GM12878 (cell line): ENCODE results near the gene VEGFA. TPM values are rescaled to one million over a fixed set of nuclear protein-coding genes. Genes with fewer than 3 reads are reported as not detected.

Source experiments
- ATAC-seq: fragments of 200-7000 bp; cut with Tn5 transposase; 3 replicates; pipeline ENCODE4 v1.9.1; 2020; ENCODE audit warnings: mild to moderate bottlenecking, moderate library complexity
- BruUV-seq: library from RNA; stranded (reverse); fragments of 400-500 nt; replicated peaks from 2 replicates; lab custom pipeline; 2021; lab: Mats Ljungman, UMichigan
- CTCF ChIA-PET: fragments of 300-600 bp; sonication (Branson Sonifier 250); formaldehyde crosslinking; extraction: SDS; loops from one replicate; lab custom pipeline; 2021; ENCODE audit warnings: inconsistent platforms; lab: Yijun Ruan, JAX
- POLR2A ChIA-PET: fragments of 350-600 bp; formaldehyde crosslinking; extraction: SDS; loops from one replicate; lab custom pipeline; 2021; ENCODE audit warnings: inconsistent platforms; lab: Charles Lee
- RAD21 ChIA-PET: fragments of 300-600 bp; sonication (Branson Sonifier 250); formaldehyde crosslinking; loops from one replicate; lab custom pipeline; 2023; ENCODE audit warnings: antibody characterized with exemption; ENCODE audit not compliant: unreplicated experiment; lab: Charles Lee
- SMC1A ChIA-PET: fragments of 300-600 bp; sonication (Branson Sonifier 250); formaldehyde crosslinking; loops from one replicate; lab custom pipeline; 2023; ENCODE audit not compliant: unreplicated experiment, uncharacterized antibody; lab: Charles Lee
- DNase-seq: peaks from one replicate; pipeline ENCODE4 v3.0.0-alpha.2; 2011; ENCODE audit warnings: low read depth, low spot score
- FAIRE-seq: peaks from 3 replicates; lab custom pipeline; 2011; peaks lifted over from hg19 to GRCh38; lab: Jason Lieb, UNC
- H2AFZ ChIP-seq: 2 replicates; pipeline ENCODE4 v1.6.0; 2011; ENCODE audit warnings: low read depth, low read length, control low read depth; ENCODE audit not compliant: control insufficient read depth
- H3K27ac ChIP-seq: 2 replicates; pipeline ENCODE4 v1.5.1; 2011; ENCODE audit warnings: control low read depth; ENCODE audit not compliant: control insufficient read depth, insufficient read depth
- H3K27me3 ChIP-seq, 2 experiments: replicated peaks in 1 of 2; 2 replicates each; pipeline versions ENCODE4 v1.6.0 to v1.6.1; 2011; ENCODE audit warnings: low read length in 1 of 2; ENCODE audit not compliant: control insufficient read depth in 2 of 2, insufficient read depth in 2 of 2
- H3K36me3 ChIP-seq, 2 experiments: 2 replicates each; pipeline ENCODE4 v1.5.1; 2011; ENCODE audit warnings: low read length in 1 of 2; ENCODE audit not compliant: control insufficient read depth in 2 of 2, insufficient read depth in 2 of 2
- H3K4me1 ChIP-seq: 2 replicates; pipeline ENCODE4 v1.6.1; 2011; ENCODE audit warnings: mild to moderate bottlenecking, low read length, moderate library complexity, mixed read lengths; ENCODE audit not compliant: control insufficient read depth, insufficient read depth
- H3K4me2 ChIP-seq: 2 replicates; pipeline ENCODE4 v1.6.0; 2011; ENCODE audit warnings: control low read depth; ENCODE audit not compliant: control insufficient read depth, insufficient read depth
- H3K4me3 ChIP-seq: fragments of 200-600 bp; sonication (generic); 2 replicates; pipeline ENCODE4 v1.5.1; 2016
- H3K79me2 ChIP-seq: 2 replicates; pipeline ENCODE4 v1.6.0; 2011; ENCODE audit warnings: low read length; ENCODE audit not compliant: control insufficient read depth, insufficient read depth
- H3K9ac ChIP-seq: 2 replicates; pipeline ENCODE4 v1.8.0; 2011; ENCODE audit warnings: low read length, control low read depth, mixed read lengths; ENCODE audit not compliant: control insufficient read depth, insufficient read depth
- H3K9me3 ChIP-seq: replicated peaks from 3 replicates; pipeline ENCODE4 v1.5.1; 2011; ENCODE audit warnings: mild to moderate bottlenecking, low read length; ENCODE audit not compliant: control insufficient read depth, insufficient read depth
- H4K20me1 ChIP-seq: 2 replicates; pipeline ENCODE4 v1.6.0; 2011; ENCODE audit not compliant: control insufficient read depth, insufficient read depth
- ATF7 ChIP-seq: fragments of 450-650 bp; IDR thresholded peaks from 2 replicates; pipeline ENCODE4 v1.6.1; 2016; ENCODE audit warnings: low read depth, mild to moderate bottlenecking
- CEBPB ChIP-seq, 2 experiments: fragments of 150-350 bp in 1 of 2; IDR thresholded peaks; 2 replicates each; pipeline ENCODE4 v1.6.1; 2012 to 2014; ENCODE audit warnings: low read depth in 2 of 2, low read length in 2 of 2, borderline replicate concordance in 1 of 2, inconsistent platforms in 1 of 2
- CHD2 ChIP-seq: IDR thresholded peaks from 2 replicates; pipeline ENCODE4 v1.6.1; 2011; ENCODE audit warnings: low read depth, low read length, improper control_type of control experiment, borderline replicate concordance
- CHD4 ChIP-seq: fragments of 200-600 bp; sonication (generic); IDR thresholded peaks from 2 replicates; pipeline ENCODE4 v1.6.1; 2016; ENCODE audit warnings: mild to moderate bottlenecking
- CREB1 ChIP-seq: IDR thresholded peaks from 2 replicates; pipeline ENCODE4 v1.6.1; 2012; ENCODE audit warnings: low read depth, mild to moderate bottlenecking, inconsistent platforms
- E2F4 ChIP-seq: IDR thresholded peaks from 2 replicates; pipeline ENCODE4 v1.6.1; 2012; ENCODE audit warnings: low read depth, low read length, improper control_type of control experiment
- E4F1 ChIP-seq: fragments of 450-650 bp; IDR thresholded peaks from 2 replicates; pipeline ENCODE4 v1.6.1; 2018; ENCODE audit warnings: borderline replicate concordance, mild to moderate bottlenecking; ENCODE audit not compliant: partially characterized antibody
- FOXK2 ChIP-seq: fragments of 450-650 bp; IDR thresholded peaks from 2 replicates; pipeline ENCODE4 v1.6.1; 2017; ENCODE audit warnings: mild to moderate bottlenecking, moderate library complexity
- FOXM1 ChIP-seq: IDR thresholded peaks from 2 replicates; pipeline ENCODE4 v1.6.1; 2012; ENCODE audit warnings: low read depth, mild to moderate bottlenecking, inconsistent platforms, low read length, moderate library complexity
- MXI1 ChIP-seq: fragments of 150-350 bp; IDR thresholded peaks from 2 replicates; pipeline ENCODE4 v1.6.1; 2011; ENCODE audit warnings: low read depth, mild to moderate bottlenecking, inconsistent platforms, low read length, improper control_type of control experiment
- RAD51 ChIP-seq: fragments of 450-650 bp; IDR thresholded peaks from 2 replicates; pipeline ENCODE4 v1.6.1; 2016; ENCODE audit warnings: moderate library complexity, mild to moderate bottlenecking, inconsistent platforms
- RB1 ChIP-seq: fragments of 450-650 bp; formaldehyde crosslinking; IDR thresholded peaks from 2 replicates; pipeline ENCODE4 v1.6.1; 2017; ENCODE audit warnings: mild to moderate bottlenecking, borderline replicate concordance
- SIX5 ChIP-seq: IDR thresholded peaks from 2 replicates; pipeline ENCODE4 v1.6.1; 2011; ENCODE audit warnings: mild to moderate bottlenecking, low read depth, low read length, moderate library complexity; ENCODE audit not compliant: severe bottlenecking
- SREBF2 ChIP-seq: IDR thresholded peaks from 2 replicates; pipeline ENCODE4 v1.6.1; 2012; ENCODE audit warnings: mild to moderate bottlenecking, low read length
- STAT3 ChIP-seq: IDR thresholded peaks from 2 replicates; pipeline ENCODE4 v1.6.1; 2011; ENCODE audit warnings: low read depth, low read length, improper control_type of control experiment
- SUPT20H ChIP-seq: IDR thresholded peaks from 2 replicates; pipeline ENCODE4 v1.6.1; 2011; ENCODE audit warnings: low read depth, mild to moderate bottlenecking, low read length, moderate library complexity, borderline replicate concordance; ENCODE audit not compliant: control insufficient read depth
- SUZ12 ChIP-seq: fragments of 200-600 bp; sonication (generic); IDR thresholded peaks from one replicate; pipeline ENCODE4 v1.6.1; 2018; ENCODE audit warnings: antibody characterized with exemption, mild to moderate bottlenecking; ENCODE audit not compliant: unreplicated experiment
- WRNIP1 ChIP-seq: IDR thresholded peaks from 2 replicates; pipeline ENCODE4 v1.6.1; 2011; ENCODE audit warnings: low read depth, low read length, improper control_type of control experiment, borderline replicate concordance
- ZZZ3 ChIP-seq: IDR thresholded peaks from 2 replicates; pipeline ENCODE4 v1.6.1; 2011; ENCODE audit warnings: low read depth; ENCODE audit not compliant: control insufficient read depth, insufficient read length
- WGBS: methylation state at CpG from one replicate; pipeline ENCODE4 v1.1.6; 2016; ENCODE audit warnings: low lambda C conversion rate; ENCODE audit not compliant: insufficient replicate concordance, insufficient coverage; ENCODE audit errors: missing lambda C conversion rate; 5-methylcytosine and 5-hydroxymethylcytosine counted together
- in situ Hi-C: fragments of 300-500 bp; cut with MboI; formaldehyde crosslinking; loops from 9 replicates; pipeline ENCODE4 v1.14.3; 2018; ENCODE audit warnings: mixed read lengths
- intact Hi-C: fragments of 100-400 bp; cut with micrococcal nuclease; formaldehyde crosslinking; loops from one replicate; pipeline ENCODE4 v1.14.2; 2022; ENCODE audit not compliant: unreplicated experiment
- polyA plus RNA-seq, 11 experiments: library from polyadenylated mRNA; depleted of rRNA in 4 of 11; unstranded in 6 of 11; stranded (reverse) in 5 of 11; fragments of >200 nt; fragmentation: Nextera tagmentation in 4 of 11; fragmentation: Illumina TruSeq in 1 of 11; extraction: Ambion mirVana in 4 of 11; extraction: Trizol in 1 of 11; gene quantifications; 1 replicate in 1 of 11; 2 replicates in 10 of 11; pipeline versions ENCODE4 v1.2.1 to v1.2.3, GENCODE V29; 2011 to 2016; ENCODE audit warnings: inconsistent platforms in 2 of 11, missing spikeins in 2 of 11, low read depth in 1 of 11
- total RNA-seq, 4 experiments: library from RNA; depleted of rRNA in 3 of 4; stranded (reverse); fragments of >200 nt in 3 of 4; fragmentation: Illumina TruSeq in 1 of 4; extraction: Trizol in 1 of 4; gene quantifications; 2 replicates each; pipeline versions ENCODE4 v1.2.1 to v1.2.3, GENCODE V29; 2013 to 2021

The VEGFA gene
- total and polyA plus RNA-seq, 10 of the 15 experiments (the other 5 are each of a cell fraction or from before 2014, with no cell fraction given), result 0.96 to 140 (median 16.9) TPM

GRCh38 chr6:43766964-43767461 lies 3.0 kb upstream of the VEGFA start:
- Histone ChIP-seq H4K20me1 (no peaks in the 10 kb centered on the region), H3K4me1 (peaks cover 7% of the 10 kb centered on the region), H3K36me3 (no peaks in the 10 kb centered on the region), H3K27ac (no peak overlapping the region), H3K9ac (no peak overlapping the region), H3K9me3 (no peaks in the 10 kb centered on the region), H3K79me2 (peaks cover 23% of the 10 kb centered on the region), H3K4me2 (no peak overlapping the region), H3K4me3 (no peak overlapping the region), H3K27me3 (no peaks in the 10 kb centered on the region), H2AFZ (no peak overlapping the region)
- FAIRE-seq (no peak), DNase-seq (no peak), ATAC-seq (no peak)
- intact Hi-C loops, result no loop called here
- WGBS, result 68% methylated on average over 10 of the region's 10 CpGs
- in situ Hi-C loops, result no loop called here
- POLR2A ChIA-PET, result interaction anchor here (1.4 to 4.5 kb wide), 2 partner anchors 42 to 309 kb away, joined by 4 to 97 read pairs; no protein-coding TSS in a partner anchor
- no TSS peak for BruUV-seq
- CTCF ChIA-PET, result interaction anchor here (0.8 to 4.6 kb wide), 8 partner anchors 8 to 318 kb away, joined by 3 to 264 read pairs (median 18); no protein-coding TSS in a partner anchor
- SMC1A ChIA-PET, result interaction anchor here (0.8 to 4.5 kb wide), 4 partner anchors 42 to 312 kb away, joined by 3 to 78 read pairs (median 40); no protein-coding TSS in a partner anchor
- RAD21 ChIA-PET, result interaction anchor here (1.2 to 4.5 kb wide), 3 partner anchors 42 to 310 kb away, joined by 5 to 179 read pairs (median 6); no protein-coding TSS in a partner anchor
- TF ChIP-seq E2F4 (no peak), E4F1 (no peak), FOXM1 (no peak), RB1 (no peak), SIX5 (no peak), ZZZ3 (no peak), CEBPB (IDR thresholded peaks at IDR 0.05; ENCODE audit: borderline replicate concordance in 1 of 2, low read depth in 2 of 2, low read length in 2 of 2) (no peak), FOXK2 (no peak), ATF7 (no peak), SUZ12 (no peak), CHD4 (no peak), SREBF2 (no peak), MXI1 (no peak), STAT3 (no peak), SUPT20H (no peak), WRNIP1 (no peak), CHD2 (no peak), RAD51 (no peak), CREB1 (no peak)
